ENCODE results near the gene CASK.

CASK gene

GRCh38 chrX:41761169-41761568, 162.2 kb downstream of the CASK start:
- DNase-seq (ENCODE audit: extremely low spot score), result no peak
- CTCF ChIA-PET, result interaction anchor here (1.5 to 3.4 kb wide), 2 partner anchors 203 to 486 kb away, joined by 3 to 25 read pairs; no protein-coding TSS in a partner anchor
- POLR2A ChIA-PET, result no interaction called here
- TF ChIP-seq, protein P1, sequence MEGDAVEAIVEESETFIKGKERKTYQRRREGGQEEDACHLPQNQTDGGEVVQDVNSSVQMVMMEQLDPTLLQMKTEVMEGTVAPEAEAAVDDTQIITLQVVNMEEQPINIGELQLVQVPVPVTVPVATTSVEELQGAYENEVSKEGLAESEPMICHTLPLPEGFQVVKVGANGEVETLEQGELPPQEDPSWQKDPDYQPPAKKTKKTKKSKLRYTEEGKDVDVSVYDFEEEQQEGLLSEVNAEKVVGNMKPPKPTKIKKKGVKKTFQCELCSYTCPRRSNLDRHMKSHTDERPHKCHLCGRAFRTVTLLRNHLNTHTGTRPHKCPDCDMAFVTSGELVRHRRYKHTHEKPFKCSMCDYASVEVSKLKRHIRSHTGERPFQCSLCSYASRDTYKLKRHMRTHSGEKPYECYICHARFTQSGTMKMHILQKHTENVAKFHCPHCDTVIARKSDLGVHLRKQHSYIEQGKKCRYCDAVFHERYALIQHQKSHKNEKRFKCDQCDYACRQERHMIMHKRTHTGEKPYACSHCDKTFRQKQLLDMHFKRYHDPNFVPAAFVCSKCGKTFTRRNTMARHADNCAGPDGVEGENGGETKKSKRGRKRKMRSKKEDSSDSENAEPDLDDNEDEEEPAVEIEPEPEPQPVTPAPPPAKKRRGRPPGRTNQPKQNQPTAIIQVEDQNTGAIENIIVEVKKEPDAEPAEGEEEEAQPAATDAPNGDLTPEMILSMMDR (IDR thresholded peaks at IDR 0.05; ENCODE audit: control extremely low read depth, extremely low read depth, low read depth, missing control alignments), result no peak

- TF ChIP-seq, protein P1 (IDR thresholded peaks at IDR 0.05; ENCODE audit: control extremely low read depth, extremely low read depth, low read depth, missing control alignments), result peak; percentile 48
- POLR2A ChIA-PET, result no interaction called here
- DNase-seq (ENCODE audit: extremely low spot score), result peak; percentile 25
- CTCF ChIA-PET, result interaction anchor here (0.7 to 3.4 kb wide), 13 partner anchors 9 to 1215 kb away, joined by 3 to 25 read pairs (median 3); no protein-coding TSS in a partner anchor
Measured at GRCh38 chrX:41759817-41760216, 163.5 kb downstream of the CASK start.

DNA sequence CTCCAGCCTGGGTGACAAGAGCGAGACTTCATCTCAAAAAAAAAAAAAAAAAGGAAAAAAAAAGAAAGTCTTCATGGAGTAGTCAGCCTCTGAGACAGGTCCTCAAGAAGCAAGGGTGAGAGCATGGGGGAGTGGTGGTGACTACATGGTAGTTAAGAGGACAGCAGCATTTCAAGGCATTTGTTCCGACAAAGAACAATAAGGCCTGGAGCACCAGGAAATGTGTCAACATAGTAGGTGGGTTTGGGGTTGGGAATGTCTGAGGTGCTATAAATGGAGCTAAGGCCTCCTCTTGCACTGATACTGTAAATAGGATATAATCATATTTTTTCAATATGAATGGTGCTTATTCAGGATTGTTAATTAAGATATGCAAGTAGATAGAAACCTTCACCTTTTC, 165.0 kb downstream of the CASK start:
- CTCF ChIA-PET, result interaction anchor here (1.2 to 3.4 kb wide), 4 partner anchors 20 to 200 kb away, joined by 3 to 25 read pairs (median 6); no protein-coding TSS in a partner anchor
- DNase-seq (ENCODE audit: extremely low spot score), result no peak
- TF ChIP-seq, protein P1 (IDR thresholded peaks at IDR 0.05; ENCODE audit: control extremely low read depth, extremely low read depth, low read depth, missing control alignments), result no peak
- POLR2A ChIA-PET, result no interaction called here

DNA sequence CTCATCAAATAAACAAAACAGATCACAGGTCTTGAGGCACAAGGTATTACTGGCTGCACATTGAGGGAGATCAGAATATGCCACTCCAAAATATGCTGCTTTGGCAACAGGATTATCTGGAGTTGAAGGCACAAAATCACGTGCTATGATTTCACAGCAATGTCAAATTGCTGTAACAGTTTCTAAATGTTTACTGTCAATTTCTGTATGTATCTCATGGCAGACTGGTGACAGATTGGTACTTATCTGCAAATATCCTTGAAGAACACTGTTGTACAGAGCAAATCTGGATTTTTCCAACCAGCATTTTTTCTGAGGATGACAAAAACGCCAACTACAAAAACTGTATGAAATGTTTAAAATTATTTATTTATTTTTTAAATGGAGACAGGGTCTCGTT, 172.6 kb downstream of the CASK start:
- TF ChIP-seq, protein P1 (IDR thresholded peaks at IDR 0.05; ENCODE audit: control extremely low read depth, extremely low read depth, low read depth, missing control alignments), result no peak
- POLR2A ChIA-PET, result no interaction called here
- no peak for DNase-seq (ENCODE audit: extremely low spot score)
- CTCF ChIA-PET, result interaction anchor here (1.4 kb wide), 1 partner anchor 9 kb away, joined by 3 read pairs; no protein-coding TSS in a partner anchor

- POLR2A ChIA-PET, result no interaction called here
Measured at GRCh38 chrX:41739871-41740270, 183.5 kb downstream of the CASK start.

DNA sequence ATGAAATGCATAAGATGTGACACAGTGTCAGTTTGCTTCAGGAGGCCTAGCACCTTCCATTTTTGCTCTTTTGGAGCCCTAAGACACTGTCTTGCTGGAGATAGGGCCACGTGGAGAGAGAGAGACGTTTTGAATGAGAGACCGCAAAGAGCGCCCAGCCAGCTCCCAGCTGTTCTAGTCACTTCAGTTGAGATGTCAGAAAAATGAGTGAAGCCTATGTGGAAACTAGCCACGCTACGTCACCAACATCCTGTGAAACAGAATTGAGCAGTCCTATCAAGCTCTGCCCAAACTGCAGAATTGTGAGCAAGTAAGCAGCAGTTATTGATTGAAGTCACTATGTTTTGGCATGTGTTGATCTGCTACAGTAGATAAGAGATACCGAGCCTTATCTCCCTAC, 186.3 kb downstream of the CASK start:
- ChIA-PET POLR2A (no interaction called here), CTCF (no interaction called here)
- DNase-seq (ENCODE audit: extremely low spot score), result no peak
- TF ChIP-seq, protein P1 (IDR thresholded peaks at IDR 0.05; ENCODE audit: control extremely low read depth, extremely low read depth, low read depth, missing control alignments), result no peak

More at GRCh38 chrX:41739871-41740270, 183.5 kb downstream of the CASK start:
- no peak for DNase-seq (ENCODE audit: extremely low spot score)
- CTCF ChIA-PET, result no interaction called here
- TF ChIP-seq, protein P1 (IDR thresholded peaks at IDR 0.05; ENCODE audit: control extremely low read depth, extremely low read depth, low read depth, missing control alignments), result no peak
